ENCODE measurements around the gene POLE3. TPM values are rescaled to one million over a fixed set of nuclear protein-coding genes. Genes with fewer than 3 reads are reported as not detected.
"Not testable (repeated sequence)": the region's sequence is repeated elsewhere in the genome, so short reads cannot be mapped to it uniquely, and the experiment has no call there.

The POLE3 gene
- polyA plus RNA-seq, 1 experiment: 45.3 TPM

DNA sequence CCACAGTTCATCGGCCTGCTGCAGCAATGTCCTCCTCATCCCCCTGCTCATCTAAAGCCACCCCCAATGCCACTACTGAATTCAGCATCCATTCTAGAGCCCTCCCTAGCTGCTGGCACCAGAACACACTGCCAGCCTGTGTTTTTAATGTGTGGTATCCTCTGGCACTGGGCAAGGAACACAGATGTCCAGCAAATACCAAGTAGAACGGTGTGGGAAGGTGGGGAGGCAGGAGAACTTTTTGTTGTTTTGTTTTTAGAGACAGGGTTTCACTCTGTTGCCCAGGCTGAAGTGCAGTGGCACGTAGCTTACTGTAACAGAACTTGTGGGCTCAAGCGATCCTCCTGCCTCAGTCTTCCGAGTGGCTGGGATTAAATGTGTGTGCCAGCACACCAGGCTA, 38.4 kb downstream of the POLE3 start:
- CTCF ChIA-PET: interaction anchor here (0.9 kb wide), 1 partner anchor 29 kb away, joined by 3 read pairs; the partner anchor contains the start of gene ALAD
- TF ChIP-seq, protein P1, sequence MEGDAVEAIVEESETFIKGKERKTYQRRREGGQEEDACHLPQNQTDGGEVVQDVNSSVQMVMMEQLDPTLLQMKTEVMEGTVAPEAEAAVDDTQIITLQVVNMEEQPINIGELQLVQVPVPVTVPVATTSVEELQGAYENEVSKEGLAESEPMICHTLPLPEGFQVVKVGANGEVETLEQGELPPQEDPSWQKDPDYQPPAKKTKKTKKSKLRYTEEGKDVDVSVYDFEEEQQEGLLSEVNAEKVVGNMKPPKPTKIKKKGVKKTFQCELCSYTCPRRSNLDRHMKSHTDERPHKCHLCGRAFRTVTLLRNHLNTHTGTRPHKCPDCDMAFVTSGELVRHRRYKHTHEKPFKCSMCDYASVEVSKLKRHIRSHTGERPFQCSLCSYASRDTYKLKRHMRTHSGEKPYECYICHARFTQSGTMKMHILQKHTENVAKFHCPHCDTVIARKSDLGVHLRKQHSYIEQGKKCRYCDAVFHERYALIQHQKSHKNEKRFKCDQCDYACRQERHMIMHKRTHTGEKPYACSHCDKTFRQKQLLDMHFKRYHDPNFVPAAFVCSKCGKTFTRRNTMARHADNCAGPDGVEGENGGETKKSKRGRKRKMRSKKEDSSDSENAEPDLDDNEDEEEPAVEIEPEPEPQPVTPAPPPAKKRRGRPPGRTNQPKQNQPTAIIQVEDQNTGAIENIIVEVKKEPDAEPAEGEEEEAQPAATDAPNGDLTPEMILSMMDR (IDR thresholded peaks at IDR 0.05; ENCODE audit: low read depth, low read length): no peak
- POLR2A ChIA-PET: no interaction called here

DNA sequence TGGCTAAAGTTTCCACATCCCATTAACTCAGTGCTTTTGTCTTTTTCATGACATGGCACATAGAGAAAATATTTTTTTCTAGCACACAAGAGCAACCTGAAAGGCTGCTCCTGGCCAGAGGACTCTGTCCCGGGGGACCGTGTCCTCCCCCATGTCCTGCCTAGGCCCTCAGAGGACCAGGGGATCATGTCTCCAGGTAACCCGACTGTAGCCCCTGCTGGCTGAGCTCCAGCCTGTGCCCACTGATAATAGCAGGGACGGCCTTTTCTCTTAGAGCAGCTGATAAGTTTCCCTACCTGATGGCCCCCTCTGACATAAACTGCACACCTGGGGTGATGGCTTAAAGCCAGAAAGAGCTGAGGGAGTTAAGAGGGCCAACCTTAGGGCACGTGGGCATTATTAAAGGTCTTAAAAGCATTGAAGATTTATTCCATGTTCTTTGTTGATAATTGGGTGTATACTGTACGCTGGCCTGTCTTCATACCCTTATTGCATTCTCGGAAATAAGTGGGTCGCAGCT, 39.6 kb downstream of the POLE3 start:
- ChIA-PET POLR2A (no interaction called here), CTCF (no interaction called here)
- Histone ChIP-seq H3K4me3 (ENCODE audit: low read depth, low read length) (no peak overlapping the region), H3K27me3 (ENCODE audit: control insufficient read depth, insufficient read depth, low read length) (peaks cover 5% of the 10 kb centered on the region), H3K27ac (ENCODE audit: low read depth, low read length) (no peak overlapping the region), H3K9me3 (ENCODE audit: control insufficient read depth, insufficient read depth, low read length) (no peaks in the 10 kb centered on the region; the same call in 1 of the 2 replicates)
- DNase-seq (ENCODE audit: low read depth, low spot score): no peak
- TF ChIP-seq, protein P1 (IDR thresholded peaks at IDR 0.05; ENCODE audit: low read depth, low read length): no peak

More for the DNA sequence above, 38.4 kb downstream of the POLE3 start:
- no peak overlapping the region for H3K27ac ChIP-seq (ENCODE audit: low read depth, low read length)
- no peaks in the 10 kb centered on the region; the same call in 1 of the 2 replicates for H3K9me3 ChIP-seq (ENCODE audit: control insufficient read depth, insufficient read depth, low read length)
- H3K27me3 ChIP-seq (ENCODE audit: control insufficient read depth, insufficient read depth, low read length): peaks cover 2% of the 10 kb centered on the region
- H3K4me3 ChIP-seq (ENCODE audit: low read depth, low read length): no peak overlapping the region
- DNase-seq (ENCODE audit: low read depth, low spot score): no peak

DNA sequence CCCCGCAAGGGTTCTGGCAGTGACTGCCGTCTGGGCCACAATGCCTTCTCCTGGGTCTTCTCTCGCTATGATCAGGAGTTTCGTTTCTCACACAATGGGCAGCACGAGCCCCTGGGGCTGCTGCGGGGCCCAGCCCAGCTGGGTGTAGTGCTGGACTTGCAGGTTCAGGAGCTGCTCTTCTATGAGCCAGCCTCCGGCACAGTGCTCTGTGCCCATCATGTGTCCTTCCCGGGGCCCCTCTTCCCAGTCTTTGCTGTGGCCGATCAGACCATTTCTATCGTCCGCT, 40.7 kb downstream of the POLE3 start:
- H3K9me3 ChIP-seq (ENCODE audit: control insufficient read depth, insufficient read depth, low read length): no peaks in the 10 kb centered on the region; the same call in 1 of the 2 replicates
- POLR2A ChIA-PET: interaction anchor here (0.6 kb wide), 1 partner anchor 11 kb away, joined by 3 read pairs; no protein-coding TSS in a partner anchor
- TF ChIP-seq, protein P1 (IDR thresholded peaks at IDR 0.05; ENCODE audit: low read depth, low read length): no peak
- no peak overlapping the region for H3K27ac ChIP-seq (ENCODE audit: low read depth, low read length)
- no peak overlapping the region for H3K4me3 ChIP-seq (ENCODE audit: low read depth, low read length)
- peaks cover 5% of the 10 kb centered on the region for H3K27me3 ChIP-seq (ENCODE audit: control insufficient read depth, insufficient read depth, low read length)
- CTCF ChIA-PET: no interaction called here
- no peak for DNase-seq (ENCODE audit: low read depth, low spot score)

DNA sequence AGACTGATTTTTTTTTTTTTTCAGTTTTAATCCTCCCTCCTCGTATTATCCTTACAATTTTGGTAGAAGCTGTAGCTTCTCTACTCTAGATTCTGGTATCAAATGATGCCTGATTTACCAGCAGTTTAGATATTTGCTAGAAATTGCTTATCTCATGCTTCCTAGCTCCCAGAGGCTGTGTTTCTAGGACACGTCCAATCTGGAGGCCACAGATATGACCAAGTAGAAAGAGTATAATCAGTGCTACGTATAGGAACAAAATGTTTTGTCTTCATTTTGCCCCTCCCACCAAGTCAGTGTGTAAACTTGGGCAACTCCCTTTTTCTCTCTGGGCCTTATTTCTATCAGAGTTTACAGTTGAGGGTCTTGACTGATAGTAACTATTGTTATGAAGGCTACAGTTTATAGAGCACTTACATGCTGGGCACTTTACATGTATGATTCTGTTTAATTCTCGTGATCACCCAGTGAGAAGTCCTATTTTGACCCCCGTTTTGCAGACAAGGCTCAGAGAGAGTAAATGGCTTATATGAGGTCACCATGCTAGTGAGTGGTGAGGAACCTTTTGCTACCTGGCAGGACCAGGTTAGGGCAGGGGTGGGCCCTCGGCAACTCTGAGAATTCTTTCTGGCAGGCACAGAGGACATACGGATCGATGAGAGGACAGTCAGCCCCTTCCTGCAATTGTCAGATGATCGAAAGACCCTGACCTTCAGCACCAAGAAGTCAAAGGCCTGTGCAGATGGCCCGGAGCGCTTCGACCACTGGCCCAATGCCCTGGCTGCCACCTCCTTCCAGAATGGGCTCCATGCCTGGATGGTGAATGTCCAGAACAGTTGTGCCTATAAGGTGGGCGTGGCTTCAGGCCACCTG, 41.3 kb downstream of the POLE3 start:
- peaks cover 5% of the 10 kb centered on the region for H3K27me3 ChIP-seq (ENCODE audit: control insufficient read depth, insufficient read depth, low read length)
- H3K27ac ChIP-seq (ENCODE audit: low read depth, low read length): no peak overlapping the region
- ChIA-PET POLR2A (no interaction called here), CTCF (interaction anchor here (0.7 kb wide), 1 partner anchor 101 kb away, joined by 3 read pairs; no protein-coding TSS in a partner anchor)
- no peak for DNase-seq (ENCODE audit: low read depth, low spot score)
- no peaks in the 10 kb centered on the region; the same call in 1 of the 2 replicates for H3K9me3 ChIP-seq (ENCODE audit: control insufficient read depth, insufficient read depth, low read length)
- TF ChIP-seq, protein P1 (IDR thresholded peaks at IDR 0.05; ENCODE audit: low read depth, low read length): no peak
- H3K4me3 ChIP-seq (ENCODE audit: low read depth, low read length): no peak overlapping the region

DNA sequence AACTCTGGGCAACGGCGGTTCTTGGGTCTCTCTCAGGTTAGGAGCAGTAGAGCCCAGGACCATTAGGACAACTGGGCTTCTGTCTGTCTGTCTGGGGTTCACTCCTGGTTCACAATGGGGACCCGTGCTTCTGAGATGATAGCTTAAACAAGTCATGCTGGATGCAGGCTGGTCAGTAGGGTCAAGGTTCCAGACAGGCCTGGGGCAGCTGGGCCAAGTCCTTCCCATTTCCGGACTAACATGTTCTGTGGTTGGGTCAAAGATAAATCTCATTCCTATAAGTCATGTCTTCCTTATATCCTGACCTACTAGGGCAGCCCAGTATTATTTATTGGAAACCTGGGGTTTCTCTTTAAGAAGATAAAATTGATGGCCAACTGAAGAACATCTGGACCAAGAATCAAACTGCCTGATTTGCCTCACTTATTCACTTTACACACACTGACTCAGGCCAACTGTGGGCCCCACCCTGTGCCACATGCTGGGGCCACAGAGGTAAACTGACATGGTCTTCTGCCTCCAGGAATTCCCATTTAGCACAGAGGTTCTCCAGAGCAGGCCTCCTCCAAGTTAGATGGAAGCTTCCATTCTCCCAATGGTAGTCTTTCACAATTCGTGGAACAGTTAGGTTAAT, 42.0 kb downstream of the POLE3 start:
- POLR2A ChIA-PET: no interaction called here
- Histone ChIP-seq H3K4me3 (ENCODE audit: low read depth, low read length) (no peak overlapping the region), H3K27me3 (ENCODE audit: control insufficient read depth, insufficient read depth, low read length) (peaks cover 5% of the 10 kb centered on the region), H3K27ac (ENCODE audit: low read depth, low read length) (no peak overlapping the region), H3K9me3 (ENCODE audit: control insufficient read depth, insufficient read depth, low read length) (no peaks in the 10 kb centered on the region)
- CTCF ChIA-PET: interaction anchor here (0.7 kb wide), 1 partner anchor 102 kb away, joined by 3 read pairs; no protein-coding TSS in a partner anchor
- no peak for DNase-seq (ENCODE audit: low read depth, low spot score)
- TF ChIP-seq, protein P1 (IDR thresholded peaks at IDR 0.05; ENCODE audit: low read depth, low read length): no peak

DNA sequence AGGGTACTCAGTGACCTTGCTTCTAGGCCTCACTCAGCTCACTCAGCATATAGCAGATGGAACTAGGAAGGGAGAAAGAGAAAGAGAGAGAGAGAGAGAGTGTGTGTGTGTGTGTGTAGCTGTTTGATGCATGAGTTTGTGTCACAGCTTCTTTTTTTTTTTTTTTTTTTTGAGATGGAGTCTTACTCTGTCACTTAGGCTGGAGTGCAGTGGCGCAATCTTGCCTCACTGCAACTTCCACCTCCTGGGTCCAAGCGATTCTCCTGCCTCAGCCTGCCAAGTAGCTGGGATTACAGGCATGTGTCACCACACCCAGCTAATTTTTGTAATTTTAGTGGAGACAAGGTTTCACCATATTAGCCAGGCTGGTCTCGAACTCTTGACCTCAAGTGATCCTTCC, 44.8 kb downstream of the POLE3 start:
- CTCF ChIA-PET; H3K4me3 ChIP-seq (ENCODE audit: low read depth, low read length); H3K27me3 ChIP-seq (ENCODE audit: control insufficient read depth, insufficient read depth, low read length); H3K27ac ChIP-seq (ENCODE audit: low read depth, low read length); DNase-seq (ENCODE audit: low read depth, low spot score); H3K9me3 ChIP-seq (ENCODE audit: control insufficient read depth, insufficient read depth, low read length); POLR2A ChIA-PET: not testable (repeated sequence)

All from AG04450 (cell line).